Retinal pigment epithelial cell (primary cell): ENCODE measurements around the gene WDR5.

Experiments
- DNase-seq: peaks from one replicate; pipeline ENCODE4 v3.0.0-alpha.2; 2010; ENCODE audit warnings: low read depth
- H3K4me3 ChIP-seq: 2 replicates; pipeline ENCODE4 v1.5.1; 2011; ENCODE audit warnings: mild to moderate bottlenecking, low read length, control low read depth, moderate library complexity
- TF ChIP-seq, protein P1 (sequence below): conservative IDR thresholded peaks from 2 replicates; pipeline ENCODE4 v1.5.1; 2011; ENCODE audit warnings: low read depth, low read length, control low read depth, inconsistent platforms

Gene WDR5

DNA sequence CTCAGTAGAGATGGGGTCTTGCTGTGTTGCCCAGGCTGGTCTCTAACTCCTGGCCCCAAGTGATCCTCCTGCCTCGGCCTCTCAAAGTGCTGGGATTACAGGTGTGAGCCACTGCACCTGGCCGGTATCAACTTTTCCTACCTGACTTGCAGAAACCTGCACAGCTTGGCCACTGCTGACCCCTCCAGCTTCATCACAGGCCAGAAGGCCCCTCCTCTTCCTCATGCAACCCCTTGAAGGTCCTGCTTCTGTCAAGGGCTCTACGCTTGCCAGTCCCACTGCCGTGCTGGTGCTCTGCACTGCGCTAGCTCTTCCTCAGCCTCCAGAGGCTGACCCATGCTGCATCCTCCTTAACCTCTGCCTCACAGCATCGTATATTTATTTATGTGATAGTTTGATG is 61.0 kb downstream of the WDR5 start:
- H3K4me3 ChIP-seq: no peak overlapping the region
- DNase-seq: no peak
- TF ChIP-seq, protein P1, sequence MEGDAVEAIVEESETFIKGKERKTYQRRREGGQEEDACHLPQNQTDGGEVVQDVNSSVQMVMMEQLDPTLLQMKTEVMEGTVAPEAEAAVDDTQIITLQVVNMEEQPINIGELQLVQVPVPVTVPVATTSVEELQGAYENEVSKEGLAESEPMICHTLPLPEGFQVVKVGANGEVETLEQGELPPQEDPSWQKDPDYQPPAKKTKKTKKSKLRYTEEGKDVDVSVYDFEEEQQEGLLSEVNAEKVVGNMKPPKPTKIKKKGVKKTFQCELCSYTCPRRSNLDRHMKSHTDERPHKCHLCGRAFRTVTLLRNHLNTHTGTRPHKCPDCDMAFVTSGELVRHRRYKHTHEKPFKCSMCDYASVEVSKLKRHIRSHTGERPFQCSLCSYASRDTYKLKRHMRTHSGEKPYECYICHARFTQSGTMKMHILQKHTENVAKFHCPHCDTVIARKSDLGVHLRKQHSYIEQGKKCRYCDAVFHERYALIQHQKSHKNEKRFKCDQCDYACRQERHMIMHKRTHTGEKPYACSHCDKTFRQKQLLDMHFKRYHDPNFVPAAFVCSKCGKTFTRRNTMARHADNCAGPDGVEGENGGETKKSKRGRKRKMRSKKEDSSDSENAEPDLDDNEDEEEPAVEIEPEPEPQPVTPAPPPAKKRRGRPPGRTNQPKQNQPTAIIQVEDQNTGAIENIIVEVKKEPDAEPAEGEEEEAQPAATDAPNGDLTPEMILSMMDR: no peak

DNA sequence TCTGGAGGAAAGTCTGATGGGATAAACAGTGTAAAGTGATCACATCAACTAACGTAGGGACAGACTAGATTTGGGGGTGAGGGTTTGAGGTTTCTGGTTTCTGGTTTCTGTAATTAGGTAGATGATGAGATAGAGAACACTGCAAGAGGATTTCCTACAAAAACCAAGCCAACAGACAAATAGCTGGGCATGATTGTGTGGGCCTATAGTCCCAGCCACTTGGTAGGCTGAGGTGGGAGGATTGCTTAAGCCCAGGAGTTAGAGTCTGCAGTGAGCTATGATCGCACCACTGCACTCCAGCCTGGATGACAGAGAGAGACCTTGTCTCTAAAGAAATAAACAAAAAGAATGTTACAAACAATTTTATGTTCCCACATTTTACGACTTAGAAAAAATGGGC is 62.9 kb downstream of the WDR5 start:
- no peak for DNase-seq

DNA sequence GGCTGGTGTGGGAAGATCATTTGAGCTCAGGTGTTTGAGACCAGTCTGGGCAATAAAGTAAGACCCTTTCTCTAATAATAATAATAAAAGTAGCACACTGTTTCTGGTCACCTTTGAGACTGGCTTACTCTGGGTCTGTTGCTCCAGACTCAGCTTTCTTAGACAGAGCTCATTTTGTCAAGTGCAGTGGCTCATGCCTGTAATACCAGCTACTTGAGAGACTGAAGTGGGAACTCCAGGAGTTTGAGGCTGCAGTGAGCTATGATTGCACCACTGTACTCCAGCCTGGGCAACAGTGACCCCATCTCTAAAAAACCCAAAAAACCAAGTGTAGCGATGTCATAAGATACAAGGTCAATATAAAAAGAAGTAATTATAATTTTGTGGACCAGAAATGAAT is 64.8 kb downstream of the WDR5 start:
- TF ChIP-seq, protein P1: no peak
- DNase-seq: no peak
- H3K4me3 ChIP-seq: no peak overlapping the region

More for the DNA sequence above, 62.9 kb downstream of the WDR5 start:
- H3K4me3 ChIP-seq: no peak overlapping the region
- TF ChIP-seq, protein P1: no peak

DNA sequence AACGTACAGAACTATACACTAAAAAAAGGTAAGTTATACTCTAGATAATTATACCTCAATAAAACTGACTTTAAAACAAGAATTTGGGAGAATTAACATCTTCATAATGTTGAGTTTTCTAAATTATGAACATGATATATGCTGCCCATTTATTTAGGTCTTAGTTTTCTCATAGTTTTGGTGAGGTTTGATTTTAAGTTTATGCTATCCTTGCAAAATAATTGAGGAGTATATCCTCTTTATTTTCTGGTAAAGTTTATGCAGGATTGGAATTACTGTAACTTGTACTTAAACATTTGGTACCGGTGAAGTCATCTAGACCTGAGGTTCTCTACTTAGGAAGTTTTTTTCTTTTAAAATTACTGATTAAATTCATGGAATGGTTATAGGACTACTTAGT is 67.3 kb downstream of the WDR5 start:
- TF ChIP-seq, protein P1: no peak
- no peak for DNase-seq
- H3K4me3 ChIP-seq: no peak overlapping the region

DNA sequence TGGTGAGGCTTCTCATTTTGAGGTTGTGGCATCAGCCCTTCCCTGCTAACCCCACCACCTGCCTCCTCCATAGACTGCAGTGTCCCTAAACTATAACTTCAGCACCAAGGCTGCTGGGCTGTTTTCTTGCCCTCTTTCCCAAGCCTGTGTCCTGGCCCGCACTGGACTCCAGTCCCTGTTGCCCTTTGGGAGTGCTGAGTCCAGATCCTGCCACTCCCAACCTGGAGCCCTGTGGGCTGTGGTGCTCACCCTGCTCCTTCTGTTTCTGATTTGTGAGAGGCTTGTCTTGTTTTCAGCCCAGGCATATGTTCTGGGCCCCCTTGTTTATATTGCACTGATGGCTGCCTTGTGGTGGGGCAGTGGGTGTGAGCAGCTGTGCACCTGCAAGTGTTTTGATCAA is 68.2 kb downstream of the WDR5 start:
- TF ChIP-seq, protein P1: no peak
- H3K4me3 ChIP-seq: no peak overlapping the region

DNA sequence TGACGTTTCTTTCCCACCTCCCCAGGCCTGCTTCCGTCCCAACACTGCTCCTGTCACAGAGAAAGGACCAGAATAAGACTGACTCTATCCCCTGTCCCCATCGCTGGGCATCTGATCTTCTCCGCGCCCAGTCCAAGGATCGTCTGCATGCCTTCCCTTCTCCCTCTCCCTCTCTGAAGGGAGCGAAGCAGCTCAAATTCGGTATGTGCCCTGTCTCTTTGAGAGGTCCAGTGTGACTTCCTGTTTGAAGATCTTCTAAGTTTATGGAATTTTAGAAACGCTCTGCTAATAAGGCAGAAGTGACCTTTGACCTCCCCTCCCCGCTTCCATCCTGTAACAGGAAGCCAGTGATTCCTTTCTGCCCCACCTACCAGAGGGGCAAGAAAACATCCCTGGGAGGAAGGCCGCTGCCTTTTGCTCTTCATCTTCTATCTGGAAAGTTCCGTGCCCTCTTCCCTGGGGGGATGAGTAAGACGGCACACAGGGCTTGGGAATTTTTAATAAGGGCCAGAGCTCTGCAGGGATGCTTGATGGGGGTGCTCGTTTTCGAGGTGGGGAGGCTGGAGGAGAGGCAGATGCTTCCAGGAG is 69.2 kb downstream of the WDR5 start:
- no peak overlapping the region for H3K4me3 ChIP-seq
- DNase-seq: no peak
- TF ChIP-seq, protein P1: no peak

More for the DNA sequence above, 68.2 kb downstream of the WDR5 start:
- no peak for DNase-seq

DNA sequence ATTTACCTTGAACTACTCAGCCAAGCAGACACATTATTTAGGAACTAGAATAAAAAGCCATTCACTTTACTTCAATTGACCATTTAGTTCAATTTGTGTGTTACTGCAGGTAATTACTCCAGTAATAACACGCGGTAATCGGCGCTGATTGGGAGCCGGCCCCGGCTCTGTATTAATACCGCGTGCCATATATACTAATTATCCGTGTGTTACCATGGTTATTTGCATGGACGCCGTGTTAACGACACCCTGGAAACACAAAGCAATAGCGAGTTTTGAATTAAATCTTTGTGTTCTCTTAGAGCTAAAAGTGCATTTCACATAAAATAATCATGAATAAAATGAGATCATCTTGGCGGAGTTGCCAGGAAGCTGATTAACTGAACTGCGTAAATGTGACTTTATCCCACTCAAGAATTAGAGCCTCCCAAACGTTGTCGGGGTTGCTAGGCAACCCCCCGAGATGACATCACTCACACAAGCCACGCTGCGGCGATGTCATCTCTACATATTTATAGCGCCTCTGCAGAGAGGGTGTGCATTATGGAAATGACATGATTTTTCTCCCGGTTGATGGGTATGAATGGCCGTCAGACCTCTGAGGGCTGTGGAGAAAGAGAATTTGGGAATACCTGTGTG is 69.9 kb downstream of the WDR5 start:
- DNase-seq: no peak
- TF ChIP-seq, protein P1: no peak
- H3K4me3 ChIP-seq: no peak overlapping the region
